Right hindlimb (tissue), 1 donor: ENCODE data around the gene MCCC2.
"Not testable (repeated sequence)": the region's sequence is repeated elsewhere in the genome, so short reads cannot be mapped to it uniquely, and the experiment has no call there.

Source experiments
- DNase-seq: peaks from one replicate; pipeline ENCODE4 v3.0.0-alpha.2; 2018

Gene MCCC2

GRCh38 chr5:71586941-71587765 is at the start of gene MCCC2:
Gene MCCC2, plus strand, starts transcription at chr5:71587340. Its CDS starts 86 bp downstream, at chr5:71587426.
- peak; percentile 98 for DNase-seq

GRCh38 chr5:71537687-71538086 is 49.5 kb upstream of the MCCC2 start:
- no peak for DNase-seq

- DNase-seq: not testable (repeated sequence)
These were observed 36.3 kb upstream of the MCCC2 start for GRCh38 chr5:71550885-71551284.

DNA sequence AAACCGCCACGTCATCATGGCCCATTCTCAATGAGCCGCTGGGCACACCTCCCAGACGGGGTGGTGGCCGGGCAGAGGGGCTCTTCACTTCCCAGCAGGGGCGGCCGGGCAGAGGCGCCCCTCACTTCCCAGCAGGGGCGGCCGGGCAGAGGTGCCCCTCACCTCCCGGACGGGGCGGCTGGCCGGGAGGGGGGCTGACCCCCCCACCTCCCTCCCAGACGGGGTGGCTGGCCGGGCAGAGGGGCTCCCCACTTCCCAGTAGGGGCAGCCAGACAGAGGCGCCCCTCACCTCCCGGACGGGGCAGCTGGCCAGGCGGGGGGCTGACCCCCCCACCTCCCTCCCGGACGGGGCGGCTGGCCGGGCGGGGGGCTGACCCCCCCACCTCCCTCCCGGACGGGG is 35.6 kb upstream of the MCCC2 start:
- not testable (repeated sequence) for DNase-seq

DNA sequence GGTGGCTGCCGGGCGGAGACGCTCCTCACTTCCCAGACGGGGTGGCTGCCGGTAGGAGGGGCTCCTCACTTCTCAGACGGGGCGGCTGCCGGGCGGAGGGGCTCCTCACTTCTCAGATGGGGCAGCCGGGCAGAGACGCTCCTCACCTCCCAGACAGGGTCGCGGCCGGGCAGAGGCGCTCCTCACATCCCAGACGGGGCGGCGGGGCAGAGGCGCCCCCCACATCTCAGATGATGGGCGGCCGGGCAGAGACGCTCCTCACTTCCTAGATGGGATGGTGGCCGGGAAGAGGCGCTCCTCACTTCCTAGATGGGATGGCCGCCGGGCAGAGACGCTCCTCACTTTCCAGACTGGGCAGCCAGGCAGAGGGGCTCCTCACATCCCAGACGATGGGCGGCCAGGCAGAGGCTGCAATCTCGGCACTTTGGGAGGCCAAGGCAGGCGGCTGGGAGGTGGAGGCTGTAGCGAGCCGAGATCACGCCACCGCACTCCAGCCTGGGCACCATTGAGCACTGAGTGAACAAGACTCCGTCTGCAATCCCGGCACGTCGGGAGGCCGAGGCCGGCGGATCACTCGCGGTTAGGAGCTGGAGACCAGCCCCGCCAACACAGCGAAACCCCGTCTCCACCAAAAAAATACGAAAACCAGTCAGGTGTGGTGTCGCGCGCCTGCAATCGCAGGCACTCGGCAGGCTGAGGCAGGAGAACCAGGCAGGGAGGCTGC is 35.0 kb upstream of the MCCC2 start:
- DNase-seq: not testable (repeated sequence)

DNA sequence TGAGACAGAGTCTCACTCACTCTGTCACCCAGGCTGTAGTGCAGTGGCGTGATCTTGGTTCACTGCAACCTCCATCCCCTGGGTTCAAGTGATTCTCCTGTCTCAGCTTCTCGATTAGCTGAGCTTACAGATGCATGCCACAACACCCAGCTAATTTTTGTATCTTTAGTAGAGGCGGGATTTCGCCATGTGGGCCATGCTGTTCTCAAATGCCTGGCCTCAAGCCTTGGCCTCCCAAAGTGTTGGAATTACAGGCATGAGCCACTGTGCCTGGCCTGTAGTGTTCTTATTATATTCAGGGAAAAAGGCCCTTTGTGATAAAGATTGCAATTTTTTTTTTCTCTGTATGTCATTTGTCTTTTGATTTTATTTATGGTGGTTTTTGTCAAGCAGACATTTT is 24.0 kb upstream of the MCCC2 start:
- DNase-seq: no peak

- no peak for DNase-seq
These were observed 22.2 kb upstream of the MCCC2 start for GRCh38 chr5:71564895-71565294.

- no peak for DNase-seq
These were observed 17.2 kb upstream of the MCCC2 start for GRCh38 chr5:71569748-71570509.

GRCh38 chr5:71571811-71572210 is 15.3 kb upstream of the MCCC2 start:
- DNase-seq: not testable (repeated sequence)

- DNase-seq: no peak
These were observed 13.5 kb upstream of the MCCC2 start for GRCh38 chr5:71573591-71573990.

DNA sequence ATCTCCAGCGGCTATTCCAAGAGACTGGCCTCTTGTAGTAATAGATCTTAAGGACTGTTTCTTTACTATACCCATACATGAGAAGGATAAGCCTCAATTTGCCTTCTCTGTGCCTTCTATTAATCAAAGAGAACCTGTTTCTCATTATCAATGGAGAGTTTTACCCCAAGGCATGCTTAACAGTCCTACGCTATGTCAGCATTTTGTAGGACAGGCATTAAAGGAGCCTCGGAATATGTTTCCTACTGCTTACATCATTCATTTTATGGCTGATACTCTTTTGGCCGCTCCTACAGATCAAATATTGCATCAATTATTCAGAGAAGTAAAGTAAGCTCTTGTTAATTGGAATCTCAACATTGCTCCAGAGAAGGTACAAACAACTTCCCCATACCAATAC is 11.6 kb upstream of the MCCC2 start:
- not testable (repeated sequence) for DNase-seq

DNA sequence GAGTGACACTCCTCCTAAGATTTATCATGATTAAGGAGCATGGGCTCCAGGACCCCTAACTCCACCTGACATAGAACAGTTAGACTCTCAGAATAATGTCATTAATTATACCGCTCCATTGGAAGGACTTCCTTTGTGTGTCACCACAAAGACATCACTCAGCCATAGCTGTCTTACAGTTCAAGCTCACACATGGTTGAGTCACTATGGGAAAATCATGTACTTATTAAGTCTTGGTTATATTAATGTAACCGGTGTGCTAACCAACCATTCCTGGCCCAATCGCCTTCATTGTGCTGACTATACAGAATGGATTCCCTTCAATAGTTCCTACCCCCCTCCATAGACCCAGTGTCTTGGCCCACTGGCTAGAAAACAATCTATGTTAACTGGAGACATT is 10.9 kb upstream of the MCCC2 start:
- DNase-seq: no peak

- DNase-seq: not testable (repeated sequence)
These were observed 9.3 kb upstream of the MCCC2 start for GRCh38 chr5:71577839-71578238.

GRCh38 chr5:71582945-71583584 is 4.1 kb upstream of the MCCC2 start:
- no peak for DNase-seq

GRCh38 chr5:71586052-71586940 is 844 bp upstream of the MCCC2 start:
- no peak for DNase-seq

GRCh38 chr5:71587766-71588532 is 809 bp downstream of the MCCC2 start:
- DNase-seq: peak; percentile 21

DNA sequence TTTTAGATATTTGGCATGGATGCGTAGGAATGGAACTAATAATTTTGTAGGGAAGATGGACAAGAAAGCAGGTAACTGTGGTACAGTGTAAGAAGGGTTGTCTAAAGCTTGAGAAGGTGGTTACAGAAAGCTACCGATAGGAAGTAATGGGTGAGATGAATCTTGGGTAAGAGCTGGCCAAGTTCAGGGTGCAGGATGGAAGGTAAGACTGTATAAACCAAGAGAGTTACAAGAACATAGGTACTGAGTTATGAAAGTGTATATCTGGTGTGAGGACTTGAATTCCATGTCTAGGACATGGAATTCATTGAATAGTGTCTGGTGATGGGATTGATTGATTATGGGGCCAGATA is 1.4 kb downstream of the MCCC2 start:
- no peak for DNase-seq

DNA sequence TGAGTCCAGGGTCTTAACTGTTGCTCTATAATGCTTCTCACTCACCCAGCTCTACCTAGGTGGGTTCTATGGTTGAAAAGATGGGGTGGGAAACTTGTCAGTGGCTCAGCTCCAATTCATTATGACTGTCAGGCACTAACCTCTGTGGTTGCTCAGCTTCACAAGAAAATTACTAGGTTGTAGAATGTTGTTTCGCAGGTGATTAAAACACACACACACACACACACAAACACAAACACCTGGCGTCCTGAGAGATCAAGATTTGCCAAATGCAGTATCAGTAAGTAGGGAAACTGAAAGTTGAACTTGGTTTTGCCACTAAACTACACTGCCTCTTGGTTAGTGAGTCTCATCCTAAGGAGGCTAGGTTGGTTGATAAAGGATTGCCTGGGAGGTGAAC is 2.8 kb downstream of the MCCC2 start:
- DNase-seq: no peak

GRCh38 chr5:71591100-71591499 is 4.0 kb downstream of the MCCC2 start:
- no peak for DNase-seq

DNA sequence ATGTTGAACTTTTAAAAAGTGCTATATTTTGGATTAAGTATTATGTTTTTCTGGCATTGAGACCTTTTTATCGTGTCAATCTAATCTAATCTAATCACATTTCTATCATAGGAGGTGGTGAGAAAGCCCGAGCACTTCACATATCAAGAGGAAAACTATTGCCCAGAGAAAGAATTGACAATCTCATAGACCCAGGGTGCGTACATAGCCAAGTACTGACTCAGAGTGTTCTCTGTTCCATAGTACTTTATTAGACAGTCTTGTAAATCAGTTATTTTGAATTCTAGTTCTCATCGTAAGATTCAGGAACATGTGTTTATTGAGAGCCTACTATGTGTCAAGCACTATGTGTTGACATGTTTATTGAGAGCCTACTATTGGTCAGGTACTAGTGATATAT is 9.0 kb downstream of the MCCC2 start:
- DNase-seq: no peak

DNA sequence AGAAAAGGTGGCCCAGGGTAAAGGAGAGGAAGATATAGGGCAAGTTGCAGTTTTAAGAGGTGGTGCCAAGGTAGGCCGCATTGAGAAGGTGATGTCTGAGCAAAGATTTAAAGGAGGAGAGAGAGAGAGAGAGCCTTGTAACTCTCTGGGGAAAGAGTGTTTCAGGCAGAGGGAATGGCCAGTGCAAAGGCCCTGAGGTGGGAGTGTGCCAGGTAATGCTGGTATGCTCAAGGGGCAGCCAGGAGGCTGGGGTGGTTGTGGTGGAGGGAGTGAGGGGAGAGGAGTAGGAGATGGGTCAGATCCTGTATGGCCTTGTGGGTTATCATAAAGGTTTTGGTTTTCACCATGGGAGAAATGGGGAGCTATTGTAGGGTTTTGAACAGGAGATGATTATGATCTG is 9.9 kb downstream of the MCCC2 start:
- DNase-seq: no peak
